Measurements from ENCODE around the gene PPP2R2D.

The PPP2R2D gene

DNA sequence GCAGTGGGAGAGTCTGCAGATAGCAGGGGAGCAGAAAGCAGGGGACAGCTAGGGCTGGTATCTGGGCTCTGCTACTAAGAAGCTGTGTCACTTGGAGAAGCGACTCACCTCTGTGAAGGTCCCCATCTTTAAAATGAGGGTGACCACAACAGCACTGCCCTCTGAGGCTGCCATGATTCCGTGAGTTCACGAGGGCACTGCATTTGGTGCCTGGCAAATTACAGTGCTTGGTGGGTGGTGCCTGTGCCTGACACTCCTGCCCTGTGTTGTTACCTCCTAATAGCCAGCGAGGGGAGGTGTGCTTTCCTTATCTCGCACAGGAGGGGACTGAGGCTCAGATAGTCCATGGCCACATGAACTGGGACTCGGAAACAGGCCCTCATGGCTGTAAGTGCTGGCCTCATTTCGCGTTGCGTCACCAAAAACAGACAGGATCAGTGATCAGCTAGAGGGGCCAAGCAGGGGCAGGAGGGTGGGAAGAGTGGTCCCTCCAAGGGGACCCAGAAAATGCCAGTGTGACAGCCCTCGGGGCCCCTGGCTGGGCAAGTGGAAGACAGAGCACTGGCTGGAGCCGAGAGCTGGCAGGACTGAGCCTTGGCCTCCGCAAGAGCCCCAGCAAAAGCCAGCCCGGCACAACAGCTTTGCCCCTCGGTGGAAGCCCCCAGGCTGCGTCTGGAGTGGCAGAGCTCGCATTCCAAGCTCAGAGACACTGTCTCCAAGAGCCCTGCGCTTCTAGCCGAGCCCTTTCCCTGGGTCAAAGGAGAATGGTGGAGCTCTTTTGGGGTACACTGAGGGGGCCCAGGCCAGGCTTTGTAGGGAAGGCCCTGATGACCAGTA, 98.3 kb downstream of the PPP2R2D start:
- no peak for DNase-seq (ENCODE audit: low read depth)

DNA sequence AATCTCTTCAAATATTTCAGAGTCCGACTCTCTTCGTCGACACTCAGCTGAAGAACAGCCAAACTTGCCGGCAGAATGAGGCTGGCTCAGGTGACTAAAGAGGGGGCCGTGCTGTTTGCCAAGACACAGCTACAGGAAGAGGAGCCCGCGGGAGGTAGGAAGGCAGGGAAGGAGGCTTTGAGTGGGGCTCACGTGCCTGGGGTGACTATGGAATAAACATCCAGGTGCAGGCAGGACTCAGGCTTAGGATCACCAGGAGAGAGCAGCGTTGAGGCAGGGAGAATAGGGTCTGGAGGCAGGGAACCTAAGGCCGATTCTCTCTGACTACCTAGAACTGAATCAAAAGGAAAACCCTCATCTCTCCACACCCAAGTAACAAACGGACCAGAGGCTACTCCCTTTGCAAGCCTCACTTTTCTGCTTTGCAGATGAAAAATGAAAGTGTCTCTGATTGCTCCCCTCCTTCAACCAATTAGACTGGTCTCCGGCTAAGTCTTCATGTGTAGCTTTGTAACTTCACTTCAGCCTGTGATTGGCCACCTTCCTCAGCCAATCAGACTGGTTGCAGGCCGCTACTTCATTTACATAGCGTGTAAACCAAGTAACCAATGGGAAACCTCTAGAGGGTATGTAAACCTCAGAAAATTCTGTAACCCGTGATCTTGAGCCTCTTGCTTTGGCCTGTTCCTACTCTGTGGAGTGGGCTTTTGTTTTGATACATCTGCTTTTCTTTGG, 100.6 kb downstream of the PPP2R2D start:
- DNase-seq (ENCODE audit: low read depth), result no peak

DNA sequence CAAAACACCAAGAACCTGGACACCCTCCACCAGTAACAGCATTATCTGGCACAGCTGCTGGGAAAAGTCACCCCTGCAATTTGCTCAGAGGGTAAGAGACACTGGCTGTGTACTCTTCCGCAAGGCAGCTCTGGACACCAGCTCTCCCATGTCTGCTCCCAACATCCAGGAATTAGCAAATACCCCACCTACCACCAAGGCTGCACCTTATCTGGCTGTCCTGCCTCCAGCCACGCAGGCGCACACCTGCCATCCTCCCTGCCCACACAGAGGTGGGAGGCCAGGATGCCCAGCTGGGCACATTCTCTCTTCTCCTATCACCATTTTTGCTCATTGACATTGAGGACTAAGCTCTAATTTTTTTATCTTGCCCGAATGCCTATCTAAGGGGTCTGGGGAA, 101.2 kb downstream of the PPP2R2D start:
- no peak for DNase-seq (ENCODE audit: low read depth)

DNA sequence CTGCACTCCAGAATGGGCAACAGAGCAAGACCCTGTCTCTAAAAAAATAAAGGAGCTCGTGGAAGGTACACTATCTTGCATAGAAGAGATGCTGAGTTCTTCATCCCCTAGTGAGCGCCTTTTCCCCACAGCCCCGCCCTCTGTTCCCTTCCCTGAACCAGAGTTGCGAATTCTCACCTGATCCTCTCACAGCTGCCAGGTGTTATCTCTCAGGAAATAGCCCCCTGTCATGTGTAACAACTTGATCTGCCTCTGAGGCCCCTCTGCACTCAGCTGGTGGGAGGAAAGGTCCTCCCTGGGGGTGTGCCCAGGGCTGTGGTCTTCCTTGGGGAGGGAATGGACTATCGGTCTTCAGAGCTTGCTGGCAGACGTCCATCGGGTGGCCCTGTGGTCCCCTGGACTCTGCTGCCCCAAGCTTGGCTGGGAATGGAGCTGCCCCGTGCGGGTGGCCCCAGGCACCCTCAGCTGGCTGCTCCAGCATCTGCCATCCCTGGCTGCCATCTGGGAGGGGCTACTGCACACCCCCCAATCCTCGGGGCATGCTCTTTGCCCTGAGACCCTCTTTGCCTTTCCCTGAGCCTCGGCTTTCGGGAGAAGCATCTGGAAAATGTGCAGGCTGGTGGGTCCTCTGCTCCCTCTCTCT, 102.6 kb downstream of the PPP2R2D start:
- no peak for DNase-seq (ENCODE audit: low read depth)

DNA sequence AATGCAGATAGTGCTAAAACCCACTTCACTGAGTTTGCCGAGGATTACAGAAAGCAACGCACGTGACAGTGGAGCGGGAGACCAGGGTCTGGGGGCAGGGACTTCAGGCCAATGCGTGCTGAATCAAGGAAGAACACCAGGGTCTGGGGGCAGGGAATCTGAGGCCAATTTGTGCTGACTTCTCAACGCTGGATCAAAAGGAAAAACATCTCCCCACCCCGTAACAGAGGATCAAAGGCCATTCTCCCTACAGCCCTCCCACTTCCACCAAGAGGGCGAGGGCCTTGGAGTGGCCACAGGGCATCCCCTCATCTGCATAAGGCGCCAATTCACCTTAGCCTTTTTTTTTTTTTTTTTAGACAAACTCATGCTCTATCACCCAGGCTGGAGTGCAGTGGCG, 103.2 kb downstream of the PPP2R2D start:
- no peak for DNase-seq (ENCODE audit: low read depth)

DNA sequence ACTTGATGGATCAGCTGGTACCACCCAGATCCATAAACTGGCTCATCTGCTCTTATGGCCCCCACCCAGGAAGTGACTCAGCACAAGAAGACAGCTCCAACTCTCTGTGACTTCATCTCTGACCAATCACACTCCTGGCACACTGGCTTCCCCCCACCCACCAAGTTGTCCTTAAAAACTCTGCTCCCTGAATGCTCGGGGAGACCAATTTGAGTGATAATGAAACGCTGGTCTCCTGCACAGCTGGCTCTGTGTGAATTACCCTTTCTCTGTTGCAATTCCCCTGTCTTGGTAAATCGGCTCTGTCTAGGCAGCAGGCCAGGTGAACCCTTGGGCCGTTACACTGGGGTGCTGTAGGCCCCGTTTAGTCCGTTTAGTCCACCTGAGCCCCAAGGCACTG, 104.3 kb downstream of the PPP2R2D start:
- no peak for DNase-seq (ENCODE audit: low read depth)

DNA sequence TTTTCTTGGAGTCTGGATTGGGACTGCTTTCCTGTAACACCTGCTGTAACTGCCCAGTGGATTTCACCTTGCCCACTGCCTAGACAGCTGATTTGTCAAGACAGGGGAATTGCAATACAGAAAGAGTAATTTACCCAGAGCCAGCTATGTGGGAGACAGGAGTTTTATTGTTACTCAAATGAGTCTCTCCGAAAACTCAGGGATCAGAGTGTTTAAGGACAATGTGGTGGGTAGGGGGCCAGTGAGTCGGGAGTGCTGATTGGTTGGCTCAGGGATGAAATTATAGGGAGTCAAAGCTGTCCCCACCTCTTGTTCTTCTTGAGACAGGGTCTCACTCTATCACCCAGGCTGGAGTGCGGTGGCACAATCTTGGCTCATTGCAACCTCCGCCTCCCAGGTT, 106.2 kb downstream of the PPP2R2D start:
- DNase-seq (ENCODE audit: low read depth), result no peak

DNA sequence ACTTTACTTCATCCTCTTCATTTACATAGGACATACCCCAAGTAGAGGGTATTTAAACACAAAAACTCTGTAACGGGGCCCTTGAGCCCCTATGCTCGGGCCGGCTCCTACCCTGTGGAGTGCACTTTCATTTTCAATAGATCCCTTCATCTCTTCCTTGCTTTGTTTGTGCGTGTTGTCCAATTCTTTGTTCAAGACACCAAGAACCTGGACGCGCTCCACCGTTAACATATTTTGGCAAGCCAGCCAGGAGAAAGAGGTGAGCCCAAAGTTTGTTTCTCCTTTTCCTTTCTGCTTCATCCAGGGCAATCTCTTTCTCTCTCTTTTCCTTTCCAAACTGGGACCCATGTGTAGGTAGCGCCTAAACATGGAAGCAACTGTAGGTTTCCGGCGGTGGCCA, 106.9 kb downstream of the PPP2R2D start:
- DNase-seq (ENCODE audit: low read depth), result no peak
